Caco-2 (cell line): ENCODE measurements around the gene BCAS3. TPM values are rescaled to one million over a fixed set of nuclear protein-coding genes. Genes with fewer than 3 reads are reported as not detected.
A peak's percentile ranks its signal among the peaks of the same experiment; 100 is the strongest.

Experiments used
- BruUV-seq: library from RNA; stranded (reverse); fragments of 400-500 nt; replicated peaks from 2 replicates; lab custom pipeline; 2021; lab: Mats Ljungman, UMichigan
- CTCF ChIA-PET: fragments of 300-600 bp; sonication (Branson Sonifier 250); formaldehyde crosslinking; loops from one replicate; lab custom pipeline; 2022; ENCODE audit warnings: antibody characterized with exemption; lab: Charles Lee
- POLR2A ChIA-PET: fragments of 300-600 bp; sonication (Branson Sonifier 250); formaldehyde crosslinking; loops from one replicate; lab custom pipeline; 2022; ENCODE audit warnings: antibody characterized with exemption; lab: Charles Lee
- DNase-seq, 2 experiments: peaks; one replicate each; pipeline versions ENCODE4 v3.0.0 to v3.0.0-alpha.2; 2020 to 2022
- H3K27me3 ChIP-seq: replicated peaks from 2 replicates; pipeline ENCODE4 v1.6.0; 2011; ENCODE audit warnings: low read length; ENCODE audit not compliant: control insufficient read depth, insufficient read depth
- H3K36me3 ChIP-seq: 2 replicates; pipeline ENCODE4 v1.5.1; 2011; ENCODE audit warnings: low read length; ENCODE audit not compliant: control insufficient read depth, insufficient read depth
- H3K4me1 ChIP-seq: fragments of 250-450 bp; sonication (Bioruptor Pico); 2 replicates; pipeline ENCODE4 v1.5.1; 2020; ENCODE audit warnings: mild to moderate bottlenecking
- H3K4me3 ChIP-seq: 2 replicates; pipeline ENCODE4 v1.5.1; 2011; ENCODE audit warnings: low read depth, mild to moderate bottlenecking, control low read depth, low read length
- H3K9me3 ChIP-seq: fragments of 250-450 bp; sonication (Bioruptor Pico); 2 replicates; pipeline ENCODE4 v1.5.1; 2020; ENCODE audit warnings: mild to moderate bottlenecking, moderate library complexity
- H3K27ac Mint-ChIP-seq: one replicate; pipeline ENCODE4 v1.8.0; 2022; ENCODE audit warnings: mixed read lengths; ENCODE audit not compliant: unreplicated experiment
- H3K27me3 Mint-ChIP-seq: one replicate; pipeline ENCODE4 v1.8.0; 2022; ENCODE audit warnings: mixed read lengths; ENCODE audit not compliant: insufficient read depth, unreplicated experiment
- H3K36me3 Mint-ChIP-seq: one replicate; pipeline ENCODE4 v1.8.0; 2022; ENCODE audit warnings: mild to moderate bottlenecking, mixed read lengths; ENCODE audit not compliant: insufficient read depth, unreplicated experiment
- H3K4me1 Mint-ChIP-seq: one replicate; pipeline ENCODE4 v1.8.0; 2022; ENCODE audit warnings: low read depth, mixed read lengths; ENCODE audit not compliant: unreplicated experiment
- H3K4me3 Mint-ChIP-seq: one replicate; pipeline ENCODE4 v1.8.0; 2022; ENCODE audit warnings: mild to moderate bottlenecking, moderate library complexity, mixed read lengths; ENCODE audit not compliant: unreplicated experiment
- H3K9me3 Mint-ChIP-seq: one replicate; pipeline ENCODE4 v1.8.0; 2022; ENCODE audit warnings: mixed read lengths; ENCODE audit not compliant: unreplicated experiment
- CTCF ChIP-seq, 2 experiments: fragments of 200-600 bp in 1 of 2; IDR thresholded peaks; 1 replicate in 1 of 2; 2 replicates in 1 of 2; pipeline versions ENCODE4 v1.5.1 to v1.8.0; 2011 to 2022; ENCODE audit warnings: antibody characterized with exemption in 1 of 2, control low read depth in 1 of 2, inconsistent platforms in 1 of 2, low read depth in 1 of 2, low read length in 1 of 2, mild to moderate bottlenecking in 1 of 2, moderate library complexity in 1 of 2; ENCODE audit not compliant: insufficient read depth in 1 of 2, severe bottlenecking in 1 of 2, unreplicated experiment in 1 of 2
- intact Hi-C: fragments of 100-400 bp; cut with micrococcal nuclease; formaldehyde crosslinking; loops from one replicate; pipeline ENCODE4 v1.10.0; 2022; ENCODE audit not compliant: unreplicated experiment
- total RNA-seq: library from RNA; stranded (reverse); gene quantifications from 2 replicates; pipeline ENCODE4 v1.2.3, GENCODE V29; 2022

The BCAS3 gene
- total RNA-seq, 1 experiment from 2014 or later: 44.1 TPM

- Mint-ChIP-seq H3K36me3 (peaks cover 11% of the 10 kb centered on the region), H3K27me3 (no peaks in the 10 kb centered on the region), H3K4me3 (peak overlapping the region; percentile 77), H3K27ac (no peak overlapping the region), H3K4me1 (no peaks in the 10 kb centered on the region), H3K9me3 (no peaks in the 10 kb centered on the region)
- intact Hi-C loops: loop anchor here (1.0 to 2.0 kb wide), 5 partner anchors 140 to 426 kb away; no protein-coding TSS in a partner anchor
- CTCF ChIA-PET: interaction anchor here (0.6 to 2.9 kb wide), 15 partner anchors 10 to 440 kb away, joined by 3 to 40 read pairs (median 5); partner anchors contain the start of gene TBX2
- POLR2A ChIA-PET: interaction anchor here (0.8 kb wide), 1 partner anchor 50 kb away, joined by 3 read pairs; no protein-coding TSS in a partner anchor
- H3K36me3 ChIP-seq: no peaks in the 10 kb centered on the region
- no peaks in the 10 kb centered on the region for H3K9me3 ChIP-seq
- peak overlapping the region; percentile 65 for H3K4me3 ChIP-seq
- no TSS peak for BruUV-seq
- TF ChIP-seq CTCF (IDR thresholded peaks at IDR 0.05; ENCODE audit: insufficient read depth in 1 of 2, low read depth in 1 of 2, low read length in 1 of 2, severe bottlenecking in 1 of 2, unreplicated experiment in 1 of 2): peak; percentile 28 to 36
- 0 out of 2 replicates have a peak, but pooled peaks cover 2% of the 10 kb centered on the region for H3K4me1 ChIP-seq
- no peaks in the 10 kb centered on the region for H3K27me3 ChIP-seq
- DNase-seq: peak; percentile 75 to 80
Measured at GRCh38 chr17:61411261-61412142, 733.9 kb downstream of the BCAS3 start.

DNA sequence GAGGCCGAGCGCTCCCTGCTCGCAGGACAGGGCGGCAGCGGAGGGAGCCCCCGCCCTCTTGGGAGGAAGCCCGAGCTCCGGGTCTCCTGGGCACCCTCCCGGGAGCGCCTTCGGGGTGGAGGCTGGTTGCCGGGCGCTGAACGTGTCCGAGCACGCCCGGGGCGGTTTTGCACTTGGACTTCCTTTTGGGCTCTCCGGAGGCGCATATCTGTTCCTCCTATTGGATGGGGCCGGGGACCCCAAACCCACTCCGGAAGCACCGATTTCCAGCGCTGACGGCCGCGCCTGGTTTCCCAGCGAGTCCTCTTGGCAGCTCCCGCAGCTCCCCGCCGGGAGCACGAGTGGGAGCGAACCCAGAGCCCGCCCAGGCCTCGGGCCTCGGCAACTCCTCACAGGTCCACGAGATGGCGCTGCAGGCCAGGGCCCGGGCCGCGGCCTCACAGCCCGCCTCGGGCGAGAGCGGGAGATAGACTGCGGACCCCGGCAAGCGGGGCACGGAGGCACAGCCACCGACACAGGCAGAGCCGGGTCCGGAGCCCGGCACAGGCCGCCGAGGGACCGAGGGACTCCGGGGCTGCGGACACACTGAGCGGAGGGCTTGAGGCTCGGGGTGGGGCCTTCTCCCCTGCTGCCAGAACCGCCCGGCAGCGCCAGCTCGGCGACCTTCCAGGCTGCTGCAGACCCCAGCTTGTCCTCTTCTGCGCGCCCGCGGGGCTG lies 734.6 kb downstream of the BCAS3 start:
- no TSS peak for BruUV-seq
- peak; percentile 83 to 91 for DNase-seq
- Histone ChIP-seq H3K4me3 (peak overlapping the region; percentile 65), H3K36me3 (no peaks in the 10 kb centered on the region), H3K27me3 (no peaks in the 10 kb centered on the region), H3K9me3 (no peaks in the 10 kb centered on the region), H3K4me1 (peaks cover 8% of the 10 kb centered on the region; the same call in 1 of the 2 replicates)
- TF ChIP-seq CTCF (IDR thresholded peaks at IDR 0.05; ENCODE audit: insufficient read depth in 1 of 2, low read depth in 1 of 2, low read length in 1 of 2, severe bottlenecking in 1 of 2, unreplicated experiment in 1 of 2): peak; percentile 95 to 100
- Mint-ChIP-seq H3K9me3 (no peaks in the 10 kb centered on the region), H3K36me3 (peaks cover 11% of the 10 kb centered on the region), H3K4me1 (no peaks in the 10 kb centered on the region), H3K27ac (peak overlapping the region; percentile 63), H3K27me3 (no peaks in the 10 kb centered on the region), H3K4me3 (peak overlapping the region; percentile 77)
- POLR2A ChIA-PET: interaction anchor here (0.6 to 0.8 kb wide), 2 partner anchors 50 to 82 kb away, joined by 3 to 4 read pairs; no protein-coding TSS in a partner anchor
- intact Hi-C loops: loop anchor here (1.0 to 2.0 kb wide), 5 partner anchors 139 to 425 kb away; no protein-coding TSS in a partner anchor
- CTCF ChIA-PET: interaction anchor here (0.6 to 2.9 kb wide), 21 partner anchors 11 to 440 kb away, joined by 3 to 40 read pairs (median 4); partner anchors contain the start of gene TBX2
